Loucy (cell line): ENCODE results near the gene PLK4.

Experiments
- H2AFZ ChIP-seq: fragments of 200-600 bp; sonication (generic); 2 replicates; pipeline ENCODE4 v1.6.0; 2016; ENCODE audit warnings: antibody characterized with exemption, mild to moderate bottlenecking, low read length, moderate library complexity
- H3F3A ChIP-seq: fragments of 200-600 bp; 2 replicates; pipeline ENCODE4 v1.6.0; 2016; ENCODE audit warnings: antibody characterized with exemption, low read depth, mild to moderate bottlenecking
- H3K27me3 ChIP-seq: fragments of 200-600 bp; sonication (generic); 2 replicates; pipeline ENCODE4 v1.6.1; 2014; ENCODE audit warnings: low read length, mild to moderate bottlenecking; ENCODE audit not compliant: insufficient read depth, poor library complexity, severe bottlenecking
- H3K36me3 ChIP-seq: fragments of 200-600 bp; sonication (generic); 2 replicates; pipeline ENCODE4 v1.6.1; 2016; ENCODE audit warnings: low read length; ENCODE audit not compliant: insufficient read depth
- H3K4me1 ChIP-seq: fragments of 200-600 bp; sonication (generic); 2 replicates; pipeline ENCODE4 v1.5.1; 2014; ENCODE audit warnings: low read length, mild to moderate bottlenecking; ENCODE audit not compliant: insufficient read depth, poor library complexity, severe bottlenecking
- H3K4me2 ChIP-seq: fragments of 200-600 bp; sonication (generic); 2 replicates; pipeline ENCODE4 v1.6.0; 2014; ENCODE audit warnings: antibody characterized with exemption, low read length, low read depth, mild to moderate bottlenecking; ENCODE audit not compliant: poor library complexity, severe bottlenecking
- H3K4me3 ChIP-seq: fragments of 200-600 bp; sonication (generic); 2 replicates; pipeline ENCODE4 v1.5.1; 2014; ENCODE audit warnings: low read length, mild to moderate bottlenecking, mixed read lengths; ENCODE audit not compliant: poor library complexity, severe bottlenecking
- H3K79me2 ChIP-seq: fragments of 200-600 bp; sonication (generic); 2 replicates; pipeline ENCODE4 v1.6.1; 2014; ENCODE audit warnings: low read length; ENCODE audit not compliant: insufficient read depth
- H3K9ac ChIP-seq: fragments of 200-600 bp; sonication (generic); 2 replicates; pipeline ENCODE4 v1.6.0; 2014; ENCODE audit warnings: mild to moderate bottlenecking, low read depth, low read length, moderate library complexity; ENCODE audit not compliant: poor library complexity, severe bottlenecking
- H3K9me2 ChIP-seq: fragments of 200-600 bp; sonication (generic); replicated peaks from 2 replicates; pipeline ENCODE4 v1.6.1; 2016; ENCODE audit warnings: low read depth, low read length, mixed read lengths
- H3K9me3 ChIP-seq: fragments of 200-600 bp; sonication (generic); 2 replicates; pipeline ENCODE4 v1.6.1; 2014; ENCODE audit warnings: mild to moderate bottlenecking, antibody characterized with exemption, low read length, low read depth; ENCODE audit not compliant: insufficient read depth
- H4K20me1 ChIP-seq: fragments of 200-600 bp; sonication (generic); 2 replicates; pipeline ENCODE4 v1.6.0; 2014; ENCODE audit warnings: antibody characterized with exemption, low read length, mild to moderate bottlenecking; ENCODE audit not compliant: insufficient read depth, poor library complexity, severe bottlenecking
- EZH2phosphoT487 ChIP-seq: fragments of 200-600 bp; IDR thresholded peaks from 2 replicates; pipeline ENCODE4 v1.6.1; 2018; ENCODE audit warnings: antibody characterized with exemption, mild to moderate bottlenecking, moderate library complexity, borderline replicate concordance
- TF ChIP-seq, protein P1 (sequence below): fragments of 200-600 bp; sonication (generic); conservative IDR thresholded peaks from 2 replicates; pipeline ENCODE4 v1.5.1; 2014; ENCODE audit warnings: mild to moderate bottlenecking, antibody characterized with exemption, low read length

Gene PLK4

DNA sequence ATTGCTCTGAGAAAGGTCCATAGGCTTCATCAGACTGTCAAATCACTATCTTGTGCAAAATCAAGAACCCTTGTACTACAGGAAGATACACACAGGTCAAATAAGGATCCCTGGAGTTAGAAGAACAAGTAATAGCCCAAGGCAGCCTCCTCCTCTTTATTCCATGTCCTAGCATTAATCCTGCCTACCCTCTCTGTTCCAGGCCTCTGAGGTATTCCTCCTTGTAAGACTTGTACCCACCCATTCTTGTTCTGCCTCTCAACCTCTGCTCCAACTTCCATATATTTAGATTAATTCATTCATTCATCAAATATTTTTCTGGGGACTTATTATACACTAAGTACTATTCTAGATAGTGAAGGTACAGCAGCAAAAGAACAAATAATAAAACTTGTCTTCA lies 10.4 kb upstream of the PLK4 start:
- no peaks in the 10 kb centered on the region for H3K36me3 ChIP-seq
- H3K4me2 ChIP-seq = no peak overlapping the region
- no peak overlapping the region for H2AFZ ChIP-seq
- H3K9ac ChIP-seq = no peak overlapping the region
- TF ChIP-seq, protein P1, sequence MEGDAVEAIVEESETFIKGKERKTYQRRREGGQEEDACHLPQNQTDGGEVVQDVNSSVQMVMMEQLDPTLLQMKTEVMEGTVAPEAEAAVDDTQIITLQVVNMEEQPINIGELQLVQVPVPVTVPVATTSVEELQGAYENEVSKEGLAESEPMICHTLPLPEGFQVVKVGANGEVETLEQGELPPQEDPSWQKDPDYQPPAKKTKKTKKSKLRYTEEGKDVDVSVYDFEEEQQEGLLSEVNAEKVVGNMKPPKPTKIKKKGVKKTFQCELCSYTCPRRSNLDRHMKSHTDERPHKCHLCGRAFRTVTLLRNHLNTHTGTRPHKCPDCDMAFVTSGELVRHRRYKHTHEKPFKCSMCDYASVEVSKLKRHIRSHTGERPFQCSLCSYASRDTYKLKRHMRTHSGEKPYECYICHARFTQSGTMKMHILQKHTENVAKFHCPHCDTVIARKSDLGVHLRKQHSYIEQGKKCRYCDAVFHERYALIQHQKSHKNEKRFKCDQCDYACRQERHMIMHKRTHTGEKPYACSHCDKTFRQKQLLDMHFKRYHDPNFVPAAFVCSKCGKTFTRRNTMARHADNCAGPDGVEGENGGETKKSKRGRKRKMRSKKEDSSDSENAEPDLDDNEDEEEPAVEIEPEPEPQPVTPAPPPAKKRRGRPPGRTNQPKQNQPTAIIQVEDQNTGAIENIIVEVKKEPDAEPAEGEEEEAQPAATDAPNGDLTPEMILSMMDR = no peak
- TF ChIP-seq EZH2phosphoT487 = no peak
- H4K20me1 ChIP-seq = no peaks in the 10 kb centered on the region
- H3K4me1 ChIP-seq = no peaks in the 10 kb centered on the region
- H3F3A ChIP-seq = no peaks in the 10 kb centered on the region
- H3K27me3 ChIP-seq = no peaks in the 10 kb centered on the region
- H3K9me3 ChIP-seq = no peaks in the 10 kb centered on the region
- no peak overlapping the region for H3K4me3 ChIP-seq
- no peaks in the 10 kb centered on the region for H3K79me2 ChIP-seq
- no peaks in the 10 kb centered on the region for H3K9me2 ChIP-seq

- Histone ChIP-seq H3K9me2 (no peaks in the 10 kb centered on the region), H4K20me1 (no peaks in the 10 kb centered on the region), H3K79me2 (no peaks in the 10 kb centered on the region), H3K4me1 (no peaks in the 10 kb centered on the region), H3K4me3 (no peak overlapping the region), H3K9ac (no peak overlapping the region), H3F3A (no peaks in the 10 kb centered on the region), H3K36me3 (no peaks in the 10 kb centered on the region), H3K9me3 (no peaks in the 10 kb centered on the region), H3K4me2 (no peak overlapping the region), H3K27me3 (no peaks in the 10 kb centered on the region), H2AFZ (no peak overlapping the region)
- TF ChIP-seq EZH2phosphoT487 = no peak
- TF ChIP-seq, protein P1 = no peak
These were observed 10.0 kb upstream of the PLK4 start for GRCh38 chr4:127870688-127871087.

DNA sequence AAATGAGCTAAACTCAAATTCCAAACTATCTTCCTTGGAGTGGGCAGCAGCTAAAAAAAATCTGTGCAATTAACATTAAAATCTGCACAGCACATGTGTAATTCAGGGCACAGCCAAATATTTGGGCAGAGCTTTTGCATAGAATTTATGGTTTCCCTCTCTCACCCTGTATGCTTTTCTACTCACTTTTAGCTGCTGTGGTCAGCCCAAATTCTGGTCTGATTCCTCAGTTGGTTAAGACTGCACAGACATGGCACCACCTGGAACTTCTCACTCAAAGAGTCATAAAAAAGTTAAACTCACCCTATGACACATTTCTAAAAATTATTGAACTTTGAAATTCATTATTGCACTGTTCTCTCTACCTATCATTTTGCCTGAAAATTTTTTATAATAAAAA lies 4.9 kb upstream of the PLK4 start:
- Histone ChIP-seq H3K9me3 (no peaks in the 10 kb centered on the region), H3K4me2 (no peak overlapping the region), H3K27me3 (no peaks in the 10 kb centered on the region), H4K20me1 (no peaks in the 10 kb centered on the region), H3K9me2 (no peaks in the 10 kb centered on the region), H3K9ac (no peak overlapping the region), H3F3A (no peaks in the 10 kb centered on the region), H3K36me3 (no peaks in the 10 kb centered on the region), H3K4me3 (no peak overlapping the region), H2AFZ (no peak overlapping the region), H3K79me2 (peaks cover 20% of the 10 kb centered on the region), H3K4me1 (peaks cover 18% of the 10 kb centered on the region)
- TF ChIP-seq, protein P1 = no peak
- TF ChIP-seq EZH2phosphoT487 = no peak
